ENCODE results near the gene GUCY1A2.

DNA sequence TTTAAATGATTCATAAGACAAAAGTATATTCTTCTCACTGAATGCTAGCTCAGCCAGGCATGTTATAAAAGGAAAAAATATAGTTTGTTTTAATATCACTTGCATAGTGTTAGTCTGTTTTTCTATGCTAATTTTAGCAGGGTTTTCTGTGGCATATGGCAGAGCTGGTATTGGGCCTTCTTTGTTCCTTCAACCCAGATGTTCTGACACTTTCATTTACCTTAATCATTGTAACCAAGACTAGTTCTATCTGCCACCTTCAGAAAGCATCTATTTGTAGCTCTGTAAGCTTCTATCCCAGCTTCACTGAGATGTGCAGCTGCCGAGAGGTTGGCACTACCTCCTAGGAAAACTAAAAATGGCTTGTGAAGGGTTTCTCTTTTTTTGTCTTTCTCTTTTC, 338.7 kb downstream of the GUCY1A2 start:
- TF ChIP-seq, protein P1, sequence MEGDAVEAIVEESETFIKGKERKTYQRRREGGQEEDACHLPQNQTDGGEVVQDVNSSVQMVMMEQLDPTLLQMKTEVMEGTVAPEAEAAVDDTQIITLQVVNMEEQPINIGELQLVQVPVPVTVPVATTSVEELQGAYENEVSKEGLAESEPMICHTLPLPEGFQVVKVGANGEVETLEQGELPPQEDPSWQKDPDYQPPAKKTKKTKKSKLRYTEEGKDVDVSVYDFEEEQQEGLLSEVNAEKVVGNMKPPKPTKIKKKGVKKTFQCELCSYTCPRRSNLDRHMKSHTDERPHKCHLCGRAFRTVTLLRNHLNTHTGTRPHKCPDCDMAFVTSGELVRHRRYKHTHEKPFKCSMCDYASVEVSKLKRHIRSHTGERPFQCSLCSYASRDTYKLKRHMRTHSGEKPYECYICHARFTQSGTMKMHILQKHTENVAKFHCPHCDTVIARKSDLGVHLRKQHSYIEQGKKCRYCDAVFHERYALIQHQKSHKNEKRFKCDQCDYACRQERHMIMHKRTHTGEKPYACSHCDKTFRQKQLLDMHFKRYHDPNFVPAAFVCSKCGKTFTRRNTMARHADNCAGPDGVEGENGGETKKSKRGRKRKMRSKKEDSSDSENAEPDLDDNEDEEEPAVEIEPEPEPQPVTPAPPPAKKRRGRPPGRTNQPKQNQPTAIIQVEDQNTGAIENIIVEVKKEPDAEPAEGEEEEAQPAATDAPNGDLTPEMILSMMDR (IDR thresholded peaks at IDR 0.05; ENCODE audit: insufficient read depth, low read depth, low read length), result no peak
- no peak for TF ChIP-seq EZH2 (IDR thresholded peaks at IDR 0.05; ENCODE audit: insufficient read depth, low read length)

Data from astrocyte (in vitro differentiated cells and primary cell).